HG03280 (cell line): ENCODE data around the gene MRPL57.
"Not testable (repeated sequence)": the region's sequence is repeated elsewhere in the genome, so short reads cannot be mapped to it uniquely, and the experiment has no call there.

Experiments used
- ATAC-seq: cut with Tn5 transposase; IDR thresholded peaks from one replicate; pipeline ENCODE4 v1.9.1; 2021; ENCODE audit warnings: mild to moderate bottlenecking, moderate library complexity; ENCODE audit not compliant: unreplicated experiment

Gene MRPL57

DNA sequence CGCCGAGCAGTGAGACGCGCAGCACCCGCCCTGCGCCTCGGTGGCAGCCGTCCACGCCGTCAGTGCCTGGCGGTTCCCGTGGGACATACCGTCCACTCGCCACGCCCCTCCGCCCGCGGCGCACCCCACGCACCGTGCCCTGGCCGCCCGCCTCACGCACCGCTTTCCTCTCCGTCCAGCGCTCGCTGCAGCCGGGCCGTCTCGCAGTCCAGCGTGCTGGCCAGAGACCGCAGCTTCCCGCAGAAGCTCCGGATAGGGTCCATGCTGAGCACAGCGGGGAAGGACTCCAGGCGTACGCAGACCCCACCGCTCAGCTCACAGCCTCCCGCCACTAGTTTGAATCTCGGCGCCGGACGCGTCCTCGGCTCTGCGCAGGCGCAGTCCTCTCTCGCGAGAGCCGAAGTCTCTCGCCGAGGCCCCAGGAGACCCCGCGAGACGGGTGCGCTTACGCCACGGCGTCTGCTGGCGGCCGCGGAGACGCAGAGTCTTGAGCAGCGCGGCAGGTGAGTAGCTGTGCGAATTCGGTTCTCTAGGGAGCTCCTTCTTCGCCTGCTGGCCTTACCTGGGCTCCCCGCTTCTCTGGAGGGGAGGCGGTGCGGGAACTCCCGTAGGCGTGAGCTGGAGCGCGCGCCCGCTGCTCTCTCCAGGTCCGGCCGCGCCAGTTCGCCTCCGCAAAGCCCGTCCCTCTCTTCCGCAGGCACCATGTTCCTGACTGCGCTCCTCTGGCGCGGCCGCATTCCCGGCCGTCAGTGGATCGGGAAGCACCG is at the start of gene MRPL57, which contains the start of gene SKA3:
Gene MRPL57, plus strand, starts transcription at position 444 of the 767 bp plus-strand sequence. Its CDS starts 259 bp downstream, at position 703.
Gene SKA3, minus strand, starts transcription at position 338 of the 767 bp plus-strand sequence. Its CDS starts 75 bp downstream, at position 263.
- peak; percentile 93 for ATAC-seq

- no peak for ATAC-seq
Observed at GRCh38 chr13:21130116-21130515, 46.3 kb upstream of the MRPL57 start.

DNA sequence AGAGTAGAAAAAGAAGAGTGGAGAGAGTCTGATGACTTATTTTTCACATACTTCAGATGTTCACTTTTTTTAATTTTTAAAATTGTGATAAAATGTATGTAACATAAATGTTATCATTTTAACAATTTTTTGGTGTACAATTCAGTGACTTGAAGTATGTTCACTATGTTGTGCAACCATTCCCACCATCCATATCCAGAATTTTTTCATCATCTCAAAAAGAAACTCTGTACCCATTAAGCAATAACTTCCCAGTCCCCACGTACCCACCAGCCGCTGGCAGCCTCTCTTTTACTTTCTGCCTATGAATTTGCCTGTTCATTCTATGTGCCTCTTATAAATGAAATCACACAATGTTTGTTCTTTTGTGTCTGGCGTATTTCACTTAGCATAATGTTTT is 43.4 kb upstream of the MRPL57 start:
- no peak for ATAC-seq

- ATAC-seq: no peak
Observed at GRCh38 chr13:21134475-21134874, 42.0 kb upstream of the MRPL57 start.

GRCh38 chr13:21135833-21136232 is 40.6 kb upstream of the MRPL57 start:
- ATAC-seq: not testable (repeated sequence)

GRCh38 chr13:21137696-21138095 is 38.8 kb upstream of the MRPL57 start:
- ATAC-seq: no peak

GRCh38 chr13:21138561-21138960 is 37.9 kb upstream of the MRPL57 start:
- no peak for ATAC-seq

DNA sequence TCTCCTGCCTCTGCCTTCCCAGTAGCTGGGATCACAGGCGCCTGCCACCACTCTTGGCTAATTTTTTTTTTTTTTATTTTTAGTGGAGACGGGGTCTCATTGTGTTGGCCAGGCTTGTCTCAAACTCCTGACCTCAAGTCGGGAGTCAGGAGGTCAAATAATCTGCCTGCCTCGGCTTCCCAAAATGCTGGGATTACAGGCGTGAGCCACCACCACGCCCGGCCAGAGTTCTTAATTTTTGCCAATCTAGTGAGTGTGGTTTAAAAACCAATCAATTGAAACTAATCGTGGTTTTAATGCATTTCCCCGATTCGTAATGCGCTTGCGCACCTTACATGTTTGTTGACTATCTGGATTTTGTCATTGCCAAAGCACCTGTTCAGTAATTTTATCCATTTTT is 37.1 kb upstream of the MRPL57 start:
- no peak for ATAC-seq

DNA sequence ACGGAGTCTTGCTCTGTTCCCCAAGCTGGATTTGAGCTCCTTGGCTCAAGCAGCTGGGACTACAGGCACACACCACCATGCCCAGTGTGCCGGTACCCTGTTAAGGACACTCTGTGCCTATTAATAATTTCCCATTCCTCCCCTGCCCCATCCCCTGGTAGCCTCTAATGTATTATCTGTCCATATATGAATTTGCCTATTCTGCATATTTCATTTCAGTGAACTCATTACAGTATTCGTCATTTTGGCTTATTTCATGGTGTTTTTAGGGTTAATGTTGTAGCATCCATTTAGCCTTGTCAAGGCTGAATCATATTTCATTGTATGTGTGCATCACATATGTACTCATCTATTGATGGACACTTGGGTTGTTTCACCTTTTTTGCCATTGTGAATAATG is 33.7 kb upstream of the MRPL57 start:
- ATAC-seq: no peak

DNA sequence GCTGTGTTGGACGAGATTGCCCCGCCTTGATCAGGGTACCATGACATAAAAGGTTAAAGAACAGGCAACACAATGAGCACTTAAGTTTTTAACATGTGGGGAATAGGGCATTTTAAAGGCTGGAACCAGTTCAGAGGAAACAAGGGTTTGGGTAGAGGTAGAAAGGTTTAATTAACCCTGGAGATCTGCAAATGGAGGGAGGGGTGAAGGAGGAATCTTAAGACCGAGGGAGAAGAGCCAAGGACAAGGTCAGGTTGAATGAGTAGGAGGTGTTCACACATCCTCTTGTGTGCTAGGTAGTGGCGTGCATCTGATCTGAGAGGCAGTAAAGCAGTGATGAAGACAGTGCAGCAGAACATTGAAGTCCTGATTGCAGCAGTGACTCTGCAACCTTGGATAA is 28.6 kb upstream of the MRPL57 start:
- no peak for ATAC-seq

DNA sequence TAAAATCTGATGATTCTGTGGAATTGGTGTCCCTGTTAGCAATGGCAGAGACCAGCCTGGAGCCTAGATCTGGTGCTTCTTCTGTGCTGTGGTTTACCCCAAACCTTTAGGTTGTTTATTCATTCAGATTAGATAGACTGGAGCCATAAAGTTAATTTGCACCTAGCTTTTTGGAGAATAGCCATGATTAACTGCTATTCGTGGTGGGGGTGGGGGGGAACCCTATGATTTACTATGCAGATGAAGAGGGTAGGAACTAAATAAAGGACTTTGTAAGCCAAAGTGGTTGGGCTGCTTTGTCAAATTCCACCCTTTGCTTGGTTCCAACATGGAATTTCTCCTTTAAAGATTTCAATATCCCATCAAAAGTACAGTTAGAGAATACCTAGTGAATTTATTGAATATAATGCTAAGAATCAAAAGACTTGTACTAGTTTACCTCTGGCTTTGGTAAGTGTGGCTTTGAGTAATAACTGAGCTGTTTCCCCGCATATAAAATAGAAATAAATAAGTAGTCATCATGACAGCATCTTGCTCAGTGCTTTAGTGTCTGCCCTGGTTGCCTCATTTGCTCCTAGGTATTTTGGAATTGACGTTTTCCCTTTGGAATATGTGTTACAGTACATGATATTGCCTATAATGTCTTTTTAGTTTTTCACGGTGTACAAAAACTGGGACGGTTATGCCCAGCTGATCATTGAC is 27.8 kb upstream of the MRPL57 start:
- ATAC-seq: no peak

GRCh38 chr13:21149568-21149967 is 26.9 kb upstream of the MRPL57 start:
- ATAC-seq: no peak

GRCh38 chr13:21150013-21150412 is 26.4 kb upstream of the MRPL57 start:
- ATAC-seq: no peak

- no peak for ATAC-seq
Observed at GRCh38 chr13:21152251-21152899, 24.1 kb upstream of the MRPL57 start.

GRCh38 chr13:21164631-21165030 is 11.8 kb upstream of the MRPL57 start:
- ATAC-seq: no peak

DNA sequence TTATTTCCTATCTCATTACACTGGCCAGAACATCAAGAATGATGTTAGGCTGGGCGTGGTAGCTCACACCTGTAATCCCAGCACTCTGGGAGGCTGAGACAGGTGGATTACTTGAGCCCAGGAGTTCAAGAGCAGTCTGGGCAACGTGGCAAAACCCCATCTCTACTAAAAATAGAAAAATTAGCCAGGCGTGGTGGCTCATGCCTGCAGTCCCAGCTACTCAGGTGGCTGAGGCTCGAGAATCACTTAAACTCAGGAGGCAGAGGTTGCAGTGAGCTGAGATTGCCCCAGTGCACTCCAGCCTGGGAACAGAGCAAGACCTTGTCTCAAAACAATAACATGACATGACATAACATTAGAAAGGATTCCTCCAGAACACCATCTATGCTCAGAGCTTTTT is 10.9 kb upstream of the MRPL57 start:
- ATAC-seq: not testable (repeated sequence)

GRCh38 chr13:21171420-21171819 is 5.0 kb upstream of the MRPL57 start:
- no peak for ATAC-seq

GRCh38 chr13:21173767-21174166 is 2.7 kb upstream of the MRPL57 start:
- ATAC-seq: not testable (repeated sequence)

DNA sequence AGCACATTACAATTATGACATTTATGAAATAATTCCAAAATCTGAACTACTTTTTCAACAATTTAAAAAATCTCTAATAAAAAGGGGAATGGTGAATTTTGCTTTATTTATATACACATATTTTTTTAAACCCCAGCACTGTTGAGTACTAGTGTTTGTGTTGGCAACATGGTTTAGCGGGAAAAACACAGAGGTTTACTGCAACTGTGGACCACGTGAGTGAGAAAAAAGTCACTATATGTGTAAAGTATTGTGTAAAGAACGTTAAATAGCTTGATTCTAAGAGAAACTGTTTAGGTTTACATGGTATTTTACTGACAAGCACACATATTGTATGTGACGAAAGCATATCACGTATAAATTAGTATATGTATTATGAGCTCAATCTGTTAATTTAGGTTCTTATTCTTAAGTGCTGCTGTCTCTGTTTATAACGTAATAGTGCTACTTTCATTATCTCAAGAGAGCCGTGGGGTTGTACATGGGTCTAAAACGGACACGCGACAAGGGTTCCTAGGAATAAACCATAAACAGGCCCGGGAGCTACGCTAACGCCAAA is 723 bp upstream of the MRPL57 start:
- ATAC-seq: no peak

DNA sequence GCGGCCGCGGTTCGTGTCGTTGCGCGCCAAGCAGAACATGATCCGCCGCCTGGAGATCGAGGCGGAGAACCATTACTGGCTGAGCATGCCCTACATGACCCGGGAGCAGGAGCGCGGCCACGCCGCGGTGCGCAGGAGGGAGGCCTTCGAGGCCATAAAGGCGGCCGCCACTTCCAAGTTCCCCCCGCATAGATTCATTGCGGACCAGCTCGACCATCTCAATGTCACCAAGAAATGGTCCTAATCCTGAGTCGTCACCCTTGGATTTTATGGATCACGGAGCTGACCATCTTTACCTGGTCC is 475 bp downstream of the MRPL57 start:
- ATAC-seq: peak; percentile 25

DNA sequence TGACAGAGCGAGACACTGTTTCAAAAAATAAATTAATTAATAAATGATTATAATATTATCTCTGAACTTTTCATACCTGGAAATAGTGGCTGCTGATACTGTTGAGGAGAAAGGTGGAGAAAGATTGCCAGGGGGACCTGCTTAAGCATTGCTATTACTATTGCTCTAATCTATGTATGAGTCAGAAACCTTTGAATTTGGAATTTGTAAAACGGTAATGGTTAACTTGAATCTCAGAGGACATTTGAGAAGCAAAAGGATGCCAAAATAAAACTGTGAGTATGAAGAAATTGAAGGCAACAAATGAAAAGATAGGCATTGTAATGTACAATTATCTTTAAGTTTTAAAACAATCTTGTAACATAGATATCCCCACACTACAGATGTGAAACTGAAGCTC is 5.2 kb downstream of the MRPL57 start:
- ATAC-seq: no peak

GRCh38 chr13:21186410-21186809 is 10.0 kb downstream of the MRPL57 start:
- ATAC-seq: not testable (repeated sequence)
